Thymus (tissue), 11 donors: ENCODE results near the gene XPOT. TPM values are rescaled to one million over a fixed set of nuclear protein-coding genes. Genes with fewer than 3 reads are reported as not detected.

Experiments
- DNase-seq, 9 donors: peaks; one replicate each; pipeline ENCODE4 v3.0.0-alpha.2; 2013; ENCODE audit warnings: low spot score in 9 of 9, low read depth in 6 of 9, missing footprints in 1 of 9
- H3K27ac ChIP-seq, 2 donors: one replicate each; pipeline ENCODE4 v1.5.1; 2013; ENCODE audit warnings: control low read depth in 1 of 2, low read depth in 1 of 2, low read length in 1 of 2, mild to moderate bottlenecking in 1 of 2, moderate library complexity in 1 of 2
- H3K27me3 ChIP-seq, 2 donors: one replicate each; pipeline ENCODE4 v1.5.1; 2013; ENCODE audit warnings: low read length in 1 of 2; ENCODE audit not compliant: control insufficient read depth in 2 of 2, insufficient read depth in 1 of 2
- H3K36me3 ChIP-seq, 2 donors: one replicate each; pipeline ENCODE4 v1.5.1; 2013; ENCODE audit warnings: low read length in 1 of 2, mild to moderate bottlenecking in 1 of 2, moderate library complexity in 1 of 2; ENCODE audit not compliant: control insufficient read depth in 2 of 2, insufficient read depth in 2 of 2
- H3K4me1 ChIP-seq, 2 donors: one replicate each; pipeline ENCODE4 v1.5.1; 2013; ENCODE audit warnings: low read length in 2 of 2; ENCODE audit not compliant: control insufficient read depth in 2 of 2, insufficient read depth in 2 of 2
- H3K4me3 ChIP-seq, 2 donors: one replicate each; pipeline ENCODE4 v1.5.1; 2013; ENCODE audit warnings: low read length in 2 of 2, control low read depth in 1 of 2, mild to moderate bottlenecking in 1 of 2
- H3K9me3 ChIP-seq, 2 donors: one replicate each; pipeline ENCODE4 v1.5.1; 2013; ENCODE audit warnings: low read length in 1 of 2, mild to moderate bottlenecking in 1 of 2; ENCODE audit not compliant: control insufficient read depth in 2 of 2, insufficient read depth in 1 of 2
- WGBS: extraction: QIAGEN DNeasy Blood & Tissue Kit; methylation state at CpG from one replicate; pipeline ENCODE4 v1.1.7; 2013; 5-methylcytosine and 5-hydroxymethylcytosine counted together
- polyA plus RNA-seq: library from polyadenylated mRNA; stranded (reverse); fragments of 200-250 nt; gene quantifications from one replicate; pipeline ENCODE4 v1.2.3, GENCODE V29; 2013
- total RNA-seq: library from RNA; stranded (reverse); fragments of 120-200 nt; gene quantifications from one replicate; pipeline ENCODE4 v1.2.4, GENCODE V29; 2013
- donor health status: healthy.

XPOT gene
- total and polyA plus RNA-seq, 2 donors = 24.6 to 42.8 TPM

- H3K36me3 ChIP-seq = peaks cover 6 to 13% of the 10 kb centered on the region in 2 donors
- H3K4me3 ChIP-seq = no peak overlapping the region
- no peak overlapping the region for H3K27ac ChIP-seq
- no peak for DNase-seq
- H3K27me3 ChIP-seq = no peaks in the 10 kb centered on the region
- H3K9me3 ChIP-seq = no peaks in the 10 kb centered on the region
- 91% methylated on average over 9 of the region's 9 CpGs for WGBS
- peaks cover 3 to 9% of the 10 kb centered on the region in 2 donors for H3K4me1 ChIP-seq
Observed at GRCh38 chr12:64407342-64408223, 3.4 kb downstream of the XPOT start.

GRCh38 chr12:64411427-64411826 lies 7.2 kb downstream of the XPOT start:
- WGBS = 99% methylated on average over 2 of the region's 2 CpGs
- H3K27me3 ChIP-seq = no peaks in the 10 kb centered on the region
- H3K9me3 ChIP-seq = no peaks in the 10 kb centered on the region
- no peaks in the 10 kb centered on the region for H3K4me1 ChIP-seq
- no peak overlapping the region for H3K4me3 ChIP-seq
- DNase-seq = no peak
- peaks cover 11 to 40% of the 10 kb centered on the region in 2 donors for H3K36me3 ChIP-seq
- no peak overlapping the region for H3K27ac ChIP-seq

GRCh38 chr12:64412459-64412858 lies 8.3 kb downstream of the XPOT start:
- DNase-seq = no peak
- Histone ChIP-seq H3K27me3 (no peaks in the 10 kb centered on the region), H3K36me3 (peaks cover 17 to 47% of the 10 kb centered on the region in 2 donors), H3K4me3 (no peak overlapping the region), H3K27ac (no peak overlapping the region), H3K4me1 (no peaks in the 10 kb centered on the region), H3K9me3 (no peaks in the 10 kb centered on the region)
- 99% methylated on average over 2 of the region's 2 CpGs for WGBS

GRCh38 chr12:64413884-64414283 lies 9.7 kb downstream of the XPOT start:
- DNase-seq = no peak
- no peaks in the 10 kb centered on the region for H3K27me3 ChIP-seq
- H3K4me1 ChIP-seq = no peaks in the 10 kb centered on the region
- H3K36me3 ChIP-seq = peaks cover 17 to 47% of the 10 kb centered on the region in 2 donors
- no peak overlapping the region for H3K27ac ChIP-seq
- no peak overlapping the region for H3K4me3 ChIP-seq
- H3K9me3 ChIP-seq = no peaks in the 10 kb centered on the region
- WGBS = 98% methylated on average over 2 of the region's 2 CpGs

GRCh38 chr12:64418209-64418608 lies 14.0 kb downstream of the XPOT start:
- Histone ChIP-seq H3K9me3 (no peaks in the 10 kb centered on the region), H3K4me3 (no peak overlapping the region), H3K27me3 (no peaks in the 10 kb centered on the region), H3K27ac (no peak overlapping the region), H3K4me1 (no peaks in the 10 kb centered on the region), H3K36me3 (peaks cover 13 to 58% of the 10 kb centered on the region in 2 donors)
- no peak for DNase-seq

- no peaks in the 10 kb centered on the region for H3K9me3 ChIP-seq
- DNase-seq = no peak
- WGBS = 97% methylated on average over 3 of the region's 3 CpGs
- no peak overlapping the region for H3K27ac ChIP-seq
- peaks cover 19 to 57% of the 10 kb centered on the region in 2 donors for H3K36me3 ChIP-seq
- no peaks in the 10 kb centered on the region for H3K4me1 ChIP-seq
- H3K27me3 ChIP-seq = no peaks in the 10 kb centered on the region
- no peak overlapping the region for H3K4me3 ChIP-seq
Observed at GRCh38 chr12:64419696-64420095, 15.5 kb downstream of the XPOT start.

GRCh38 chr12:64427988-64428387 lies 23.8 kb downstream of the XPOT start:
- no peak overlapping the region for H3K4me3 ChIP-seq
- H3K27me3 ChIP-seq = no peaks in the 10 kb centered on the region
- 78% methylated on average over 1 of the region's 1 CpG for WGBS
- DNase-seq = no peak
- H3K4me1 ChIP-seq = no peaks in the 10 kb centered on the region
- H3K27ac ChIP-seq = no peak overlapping the region
- H3K36me3 ChIP-seq = peaks cover 34 to 82% of the 10 kb centered on the region in 2 donors
- no peaks in the 10 kb centered on the region for H3K9me3 ChIP-seq

GRCh38 chr12:64428956-64429355 lies 24.8 kb downstream of the XPOT start:
- Histone ChIP-seq H3K27ac (no peak overlapping the region), H3K9me3 (no peaks in the 10 kb centered on the region), H3K36me3 (peaks cover 27 to 83% of the 10 kb centered on the region in 2 donors), H3K4me3 (no peak overlapping the region), H3K27me3 (no peaks in the 10 kb centered on the region), H3K4me1 (no peaks in the 10 kb centered on the region)
- DNase-seq = no peak
- over 99% methylated on average over 4 of the region's 4 CpGs for WGBS

- H3K9me3 ChIP-seq = no peaks in the 10 kb centered on the region
- H3K27ac ChIP-seq = no peak overlapping the region
- H3K36me3 ChIP-seq = peaks cover 27 to 87% of the 10 kb centered on the region in 2 donors
- H3K27me3 ChIP-seq = no peaks in the 10 kb centered on the region
- DNase-seq = no peak
- 97% methylated on average over 2 of the region's 2 CpGs for WGBS
- no peak overlapping the region for H3K4me3 ChIP-seq
- no peaks in the 10 kb centered on the region for H3K4me1 ChIP-seq
Observed at GRCh38 chr12:64430886-64431285, 26.7 kb downstream of the XPOT start.
